Mammary epithelial cell (primary cell): ENCODE results near the gene ARHGEF2.

ENCODE experiments used
- CTCF ChIP-seq, 2 donors: IDR thresholded peaks in 1 of 2; conservative IDR thresholded peaks in 1 of 2; 2 replicates each; pipeline ENCODE4 v1.5.1; 2011 to 2012; ENCODE audit warnings: inconsistent platforms in 2 of 2, low read length in 2 of 2, mild to moderate bottlenecking in 2 of 2, control low read depth in 1 of 2, low read depth in 1 of 2; ENCODE audit not compliant: insufficient read depth in 1 of 2; ENCODE audit errors: extremely low read depth in 1 of 2
- EZH2 ChIP-seq: IDR thresholded peaks from 2 replicates; pipeline ENCODE4 v1.6.1; 2012; ENCODE audit warnings: low read length, inconsistent platforms, borderline replicate concordance

GRCh38 chr1:155951753-155952504 lies 26.4 kb downstream of the ARHGEF2 start:
- TF ChIP-seq CTCF (conservative IDR thresholded peaks at IDR 0.05 in 1 of 2, IDR thresholded peaks at IDR 0.05 in 1 of 2; ENCODE audit: extremely low read depth in 1 of 2, insufficient read depth in 1 of 2, low read depth in 1 of 2, low read length in 2 of 2) (no peak), EZH2 (no peak)
